Transverse colon (tissue), 4 donors: ENCODE data around the gene AOPEP. TPM values are rescaled to one million over a fixed set of nuclear protein-coding genes. Genes with fewer than 3 reads are reported as not detected.

Source experiments
- DNase-seq: peaks from one replicate; pipeline ENCODE4 v3.0.0-alpha.2; 2019
- H3K27ac ChIP-seq, 4 donors: fragments of 200-600 bp; sonication (generic); 2 replicates each; pipeline ENCODE4 v1.5.1; 2016 to 2018; ENCODE audit warnings: inconsistent platforms in 4 of 4
- H3K27me3 ChIP-seq: fragments of 200-600 bp; sonication (generic); 2 replicates; pipeline ENCODE4 v1.5.1; 2017; ENCODE audit warnings: inconsistent platforms
- H3K36me3 ChIP-seq, 4 donors: fragments of 200-600 bp; sonication (generic); 2 replicates each; pipeline ENCODE4 v1.5.1; 2017 to 2019; ENCODE audit warnings: inconsistent platforms in 4 of 4
- H3K4me1 ChIP-seq, 4 donors: fragments of 200-600 bp; sonication (generic); 2 replicates each; pipeline ENCODE4 v1.5.1; 2017 to 2020; ENCODE audit warnings: inconsistent platforms in 4 of 4
- H3K4me3 ChIP-seq, 4 donors: fragments of 200-600 bp; sonication (generic); 1 replicate in 1 of 4; 2 replicates in 3 of 4; pipeline versions ENCODE4 v1.5.1 to v1.6.1; 2017 to 2019; ENCODE audit warnings: inconsistent platforms in 4 of 4
- H3K9me3 ChIP-seq, 2 donors: fragments of 200-600 bp; sonication (generic); 2 replicates each; pipeline ENCODE4 v1.5.1; 2017 to 2019; ENCODE audit warnings: inconsistent platforms in 2 of 2
- CTCF ChIP-seq, 5 experiments: fragments of 200-600 bp in 3 of 5; fragments of 450-650 bp in 2 of 5; sonication (generic) in 3 of 5; IDR thresholded peaks; 1 replicate in 2 of 5; 2 replicates in 3 of 5; pipeline ENCODE4 v1.5.1; 2016 to 2017; ENCODE audit warnings: antibody characterized with exemption in 5 of 5, inconsistent platforms in 3 of 5, mild to moderate bottlenecking in 2 of 5, moderate library complexity in 1 of 5
- EP300 ChIP-seq: sonication (generic); formaldehyde crosslinking; IDR thresholded peaks from one replicate; pipeline ENCODE4 v1.6.1; 2017; ENCODE audit warnings: antibody characterized with exemption, low read depth
- POLR2A ChIP-seq: fragments of 450-650 bp; IDR thresholded peaks from one replicate; pipeline ENCODE4 v1.6.1; 2016; ENCODE audit warnings: antibody characterized with exemption, mild to moderate bottlenecking, moderate library complexity
- POLR2AphosphoS5 ChIP-seq, 3 donors: sonication (generic); formaldehyde crosslinking; IDR thresholded peaks; one replicate each; pipeline ENCODE4 v1.6.1; 2016; ENCODE audit warnings: antibody characterized with exemption in 3 of 3
- WGBS, 2 donors: methylation state at CpG; one replicate each; pipeline ENCODE4 v1.1.5; 2018; ENCODE audit warnings: low coverage in 1 of 2; 5-methylcytosine and 5-hydroxymethylcytosine counted together
- in situ Hi-C, 4 donors: fragments of 200-750 bp; cut with MboI; loops; one replicate each; pipeline versions ENCODE4 v1.15.0 to v1.15.1; 2017; ENCODE audit warnings: low sequenced_read_pairs in 3 of 4, low pct_ligation_motif_present in 1 of 4, low pct_unique_long_range_greater_than_20kb in 1 of 4
- intact Hi-C: fragments of 100-400 bp; cut with DNase I; formaldehyde crosslinking; loops from one replicate; pipeline ENCODE4 v1.15.1; 2023; ENCODE audit warnings: low total_unique reads
- total RNA-seq, 4 donors: library from RNA; depleted of rRNA; stranded (reverse); fragments of >200 nt; gene quantifications; one replicate each; pipeline ENCODE4 v1.1.0, GENCODE V29; 2016

Gene AOPEP
- total RNA-seq, 4 donors from 2014 or later, result 53.0 to 129 (median 92.7) TPM

GRCh38 chr9:95105519-95106287 is 379.2 kb downstream of the AOPEP start:
- no peak for DNase-seq
- Histone ChIP-seq H3K27ac (peak overlapping the region in 3 of 4 donors; percentile 32 to 74 (median 49)), H3K9me3 (no peaks in the 10 kb centered on the region), H3K4me3 (no peak overlapping the region), H3K36me3 (peaks cover 0 to 11% (median 0%) of the 10 kb centered on the region in 4 donors), H3K4me1 (peaks cover 10 to 32% (median 18%) of the 10 kb centered on the region in 4 donors), H3K27me3 (no peaks in the 10 kb centered on the region)
- in situ Hi-C loops (loop anchor here in 1 of 4 donors (25.0 kb wide), 1 partner anchor 318 kb away; no protein-coding TSS in a partner anchor), intact Hi-C loops (no loop called here)
- TF ChIP-seq CTCF (IDR thresholded peaks at IDR 0.05), result no peak
- TF ChIP-seq POLR2AphosphoS5 (IDR thresholded peaks at IDR 0.05), result no peak
- TF ChIP-seq POLR2A, result no peak
- no peak for TF ChIP-seq EP300
- WGBS, 2 donors, result 66 to 84% methylated on average over 5 to 13 of the region's 13 CpGs

GRCh38 chr9:95107001-95107749 is 380.7 kb downstream of the AOPEP start:
- H3K9me3 ChIP-seq, result no peaks in the 10 kb centered on the region
- peak overlapping the region; percentile 31 to 69 (median 64) for H3K27ac ChIP-seq
- no peaks in the 10 kb centered on the region for H3K27me3 ChIP-seq
- in situ Hi-C loops (loop anchor here in 1 of 4 donors (25.0 kb wide), 1 partner anchor 320 kb away; no protein-coding TSS in a partner anchor), intact Hi-C loops (no loop called here)
- TF ChIP-seq EP300, result no peak
- TF ChIP-seq CTCF (IDR thresholded peaks at IDR 0.05), result no peak
- no peak for TF ChIP-seq POLR2AphosphoS5 (IDR thresholded peaks at IDR 0.05)
- TF ChIP-seq POLR2A, result no peak
- no peak overlapping the region for H3K4me3 ChIP-seq
- no peak for DNase-seq
- peaks cover 0 to 14% (median 0%) of the 10 kb centered on the region in 4 donors for H3K36me3 ChIP-seq
- H3K4me1 ChIP-seq, result peaks cover 6 to 21% (median 12%) of the 10 kb centered on the region in 4 donors
- WGBS, 2 donors, result 69 to 83% methylated on average over 7 to 18 of the region's 18 CpGs

GRCh38 chr9:95107976-95108375 is 381.5 kb downstream of the AOPEP start:
- TF ChIP-seq CTCF (IDR thresholded peaks at IDR 0.05) (no peak), POLR2AphosphoS5 (IDR thresholded peaks at IDR 0.05) (no peak), POLR2A (no peak)
- Histone ChIP-seq H3K4me1 (peaks cover 0 to 13% (median 8%) of the 10 kb centered on the region in 4 donors), H3K27me3 (no peaks in the 10 kb centered on the region), H3K4me3 (no peak overlapping the region), H3K36me3 (peaks cover 0 to 14% (median 0%) of the 10 kb centered on the region in 4 donors), H3K9me3 (no peaks in the 10 kb centered on the region), H3K27ac (peak overlapping the region; percentile 31 to 69 (median 52))
- in situ Hi-C loops (loop anchor here in 1 of 4 donors (25.0 kb wide), 1 partner anchor 321 kb away; no protein-coding TSS in a partner anchor), intact Hi-C loops (no loop called here)
- no peak for DNase-seq
- WGBS, 2 donors, result 68 to 87% methylated on average over 4 to 14 of the region's 14 CpGs

GRCh38 chr9:95108777-95109176 is 382.3 kb downstream of the AOPEP start:
- H3K9me3 ChIP-seq, result no peaks in the 10 kb centered on the region
- H3K27ac ChIP-seq, result peak overlapping the region in 2 of 4 donors; percentile 42 to 61
- no peak for DNase-seq
- intact Hi-C loops (no loop called here), in situ Hi-C loops (loop anchor here in 1 of 4 donors (25.0 kb wide), 1 partner anchor 321 kb away; no protein-coding TSS in a partner anchor)
- no peak for TF ChIP-seq POLR2A
- no peak for TF ChIP-seq CTCF (IDR thresholded peaks at IDR 0.05)
- TF ChIP-seq POLR2AphosphoS5 (IDR thresholded peaks at IDR 0.05), result no peak
- no peak for TF ChIP-seq EP300
- peaks cover 0 to 10% (median 5%) of the 10 kb centered on the region in 4 donors for H3K4me1 ChIP-seq
- 96 to 97% methylated on average over 4 to 5 of the region's 5 CpGs for WGBS, 2 donors
- no peak overlapping the region for H3K4me3 ChIP-seq
- no peaks in the 10 kb centered on the region for H3K27me3 ChIP-seq
- peaks cover 0 to 14% (median 0%) of the 10 kb centered on the region in 4 donors for H3K36me3 ChIP-seq
